ENCODE measurements around the gene SMAD3. TPM values are rescaled to one million over a fixed set of nuclear protein-coding genes. Genes with fewer than 3 reads are reported as not detected.

SMAD3 gene
- total and polyA plus RNA-seq, 10 of the 15 experiments (the other 5 are each of a cell fraction or from before 2014, with no cell fraction given): 5.6 to 43.2 (median 16.0) TPM

DNA sequence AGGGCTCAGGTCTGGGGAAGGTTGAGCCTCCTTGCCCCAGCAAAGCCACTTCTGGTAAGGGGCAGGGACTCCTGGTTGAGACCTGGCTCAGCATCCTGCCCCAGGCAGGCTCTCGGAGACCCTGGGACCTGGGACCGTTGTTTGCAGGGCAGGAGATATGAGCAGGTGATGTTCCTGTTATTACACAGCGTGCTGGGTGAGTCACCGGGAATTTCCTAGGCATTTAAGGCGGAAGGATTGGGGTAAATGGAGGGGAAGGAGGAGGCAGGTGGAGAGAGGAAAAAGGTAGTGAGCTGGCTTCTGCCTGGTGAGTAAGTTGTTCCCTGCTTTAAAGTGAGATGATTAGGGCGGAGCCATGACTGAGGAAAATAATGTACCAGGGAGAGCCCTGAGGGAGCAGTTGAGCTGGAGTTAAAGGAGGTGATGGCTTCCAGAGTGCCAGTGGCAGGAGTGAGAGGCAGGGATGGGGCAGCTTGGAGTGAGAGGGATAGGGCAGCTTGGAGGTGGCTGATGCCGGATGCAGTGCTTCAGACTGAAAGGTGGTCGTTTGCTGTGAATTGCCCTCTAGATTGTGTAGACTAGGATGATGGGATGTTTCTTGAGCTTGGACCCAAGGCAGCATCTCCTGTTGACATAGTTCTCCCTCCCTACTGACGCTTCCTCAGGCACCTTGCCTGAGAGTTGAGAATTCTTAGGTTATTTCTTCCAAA is 109.6 kb downstream of the SMAD3 start (continued):
- TF ChIP-seq ZNF687 (IDR thresholded peaks at IDR 0.05) (no peak), TCF12 (IDR thresholded peaks at IDR 0.05; ENCODE audit: low read depth, low read length) (no peak), EZH2 (IDR thresholded peaks at IDR 0.05; ENCODE audit: borderline replicate concordance, control insufficient read depth, low read depth, low read length) (no peak)

GRCh38 chr15:67175643-67176071 is 110.3 kb downstream of the SMAD3 start:
- POLR2A ChIA-PET: interaction anchor here (1.3 to 1.8 kb wide), 2 partner anchors 41 to 74 kb away, joined by 4 to 6 read pairs; no protein-coding TSS in a partner anchor
- in situ Hi-C loops (cut with MboI): no loop called here
- RAD21 ChIA-PET (ENCODE audit: unreplicated experiment): interaction anchor here (0.5 to 1.3 kb wide), 4 partner anchors 55 to 280 kb away, joined by 3 to 5 read pairs (median 4); no protein-coding TSS in a partner anchor
- no peak overlapping the region; the same call in 1 of the 2 replicates for H3K4me2 ChIP-seq (ENCODE audit: control insufficient read depth, insufficient read depth)
- intact Hi-C loops (cut with micrococcal nuclease; ENCODE audit: unreplicated experiment): no loop called here
- no peaks in the 10 kb centered on the region for H3K9me3 ChIP-seq (replicated peaks; ENCODE audit: control insufficient read depth, insufficient read depth, low read length)
- BruUV-seq (replicated peaks): no TSS peak
- SMC1A ChIA-PET (ENCODE audit: uncharacterized antibody, unreplicated experiment): interaction anchor here (0.6 to 1.8 kb wide), 11 partner anchors 36 to 523 kb away, joined by 3 to 5 read pairs (median 3); no protein-coding TSS in a partner anchor
- H4K20me1 ChIP-seq (ENCODE audit: control insufficient read depth, insufficient read depth): no peaks in the 10 kb centered on the region
- ATAC-seq: peak; percentile 93
- peak overlapping the region; percentile 27; the same call in 1 of the 2 replicates for H3K27ac ChIP-seq (ENCODE audit: control insufficient read depth, insufficient read depth)
- FAIRE-seq: peak; percentile 84
- H2AFZ ChIP-seq (ENCODE audit: control insufficient read depth, low read depth, low read length): no peak overlapping the region
- CTCF ChIA-PET: interaction anchor here (0.9 kb wide), 1 partner anchor 73 kb away, joined by 3 read pairs; no protein-coding TSS in a partner anchor
- H3K27me3 ChIP-seq (replicated peaks in 1 of 2; ENCODE audit: control insufficient read depth in 2 of 2, insufficient read depth in 2 of 2, low read length in 1 of 2): no peaks in the 10 kb centered on the region
- H3K4me1 ChIP-seq (ENCODE audit: control insufficient read depth, insufficient read depth, low read length): peaks cover 21% of the 10 kb centered on the region
- no peak overlapping the region for H3K9ac ChIP-seq (ENCODE audit: control insufficient read depth, insufficient read depth, low read length)
- DNase-seq (ENCODE audit: low read depth, low spot score): peak; percentile 8
- H3K4me3 ChIP-seq: no peak overlapping the region
- no peaks in the 10 kb centered on the region for H3K79me2 ChIP-seq (ENCODE audit: control insufficient read depth, insufficient read depth, low read length)
- whole genome bisulfite sequencing (ENCODE audit: insufficient coverage, insufficient replicate concordance, low lambda C conversion rate, missing lambda C conversion rate): 47% methylated on average over 11 of the region's 11 CpGs
- H3K36me3 ChIP-seq (ENCODE audit: control insufficient read depth in 2 of 2, insufficient read depth in 2 of 2, low read length in 1 of 2): peaks cover 23 to 33% of the 10 kb centered on the region in 2 experiments
- TF ChIP-seq CEBPZ (IDR thresholded peaks at IDR 0.05; ENCODE audit: low read depth, low read length): no peak
- no peak for TF ChIP-seq MLLT1 (IDR thresholded peaks at IDR 0.05)
- no peak for TF ChIP-seq PML (IDR thresholded peaks at IDR 0.05; ENCODE audit: low read length)
- TF ChIP-seq GABPA (IDR thresholded peaks at IDR 0.05; ENCODE audit: low read depth): no peak
